SK-N-MC (cell line): ENCODE data around the gene SMTN.

Experiments used
- EZH2 ChIP-seq: fragments of 200-600 bp; sonication (generic); IDR thresholded peaks from one replicate; pipeline ENCODE4 v1.6.1; 2017; ENCODE audit warnings: antibody characterized with exemption
- POLR2AphosphoS5 ChIP-seq: IDR thresholded peaks from 2 replicates; pipeline ENCODE4 v1.6.1; 2012; ENCODE audit warnings: mild to moderate bottlenecking, low read depth, low read length, borderline replicate concordance

DNA sequence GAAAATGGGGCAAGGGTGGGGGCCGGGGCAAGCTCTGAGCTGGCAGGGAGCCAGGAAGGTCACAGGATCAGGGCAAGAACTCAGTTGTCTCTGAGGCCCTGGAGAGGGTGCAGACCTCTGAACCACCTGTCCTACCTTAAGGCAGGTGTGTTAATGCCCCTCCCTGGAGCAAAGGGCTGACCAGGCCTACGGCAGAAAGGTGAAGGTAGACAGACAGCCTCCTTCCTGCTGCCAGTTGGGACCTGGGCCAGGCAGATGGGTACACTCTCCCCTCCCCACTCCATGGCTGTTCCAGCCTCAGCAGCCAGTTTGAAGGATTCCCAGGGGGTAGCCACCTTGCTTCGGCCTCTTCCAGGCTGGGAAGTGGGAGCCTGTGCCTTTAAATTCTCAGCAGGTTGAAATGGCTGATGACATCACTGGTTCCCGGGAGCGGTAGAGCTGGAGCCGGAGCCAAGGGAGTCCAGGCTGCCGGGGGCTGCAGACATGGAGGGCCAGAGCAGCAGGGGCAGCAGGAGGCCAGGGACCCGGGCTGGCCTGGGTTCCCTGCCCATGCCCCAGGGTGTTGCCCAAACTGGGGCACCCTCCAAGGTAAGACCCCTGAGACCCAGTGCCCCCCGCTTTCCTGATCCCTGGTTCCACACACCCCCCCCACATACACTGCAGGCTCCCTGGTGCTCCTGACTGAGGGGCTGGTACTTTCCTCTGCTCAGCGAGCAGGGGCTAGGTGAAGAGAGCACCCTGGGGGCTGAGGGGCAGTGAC, 41.6 kb downstream of the SMTN start, which contains the start of gene INPP5J:
- TF ChIP-seq POLR2AphosphoS5 (peak; percentile 24; the same call in 1 of the 2 replicates), EZH2 (no peak)
